Measurements from ENCODE around the gene CCDC137.

CCDC137 gene

DNA sequence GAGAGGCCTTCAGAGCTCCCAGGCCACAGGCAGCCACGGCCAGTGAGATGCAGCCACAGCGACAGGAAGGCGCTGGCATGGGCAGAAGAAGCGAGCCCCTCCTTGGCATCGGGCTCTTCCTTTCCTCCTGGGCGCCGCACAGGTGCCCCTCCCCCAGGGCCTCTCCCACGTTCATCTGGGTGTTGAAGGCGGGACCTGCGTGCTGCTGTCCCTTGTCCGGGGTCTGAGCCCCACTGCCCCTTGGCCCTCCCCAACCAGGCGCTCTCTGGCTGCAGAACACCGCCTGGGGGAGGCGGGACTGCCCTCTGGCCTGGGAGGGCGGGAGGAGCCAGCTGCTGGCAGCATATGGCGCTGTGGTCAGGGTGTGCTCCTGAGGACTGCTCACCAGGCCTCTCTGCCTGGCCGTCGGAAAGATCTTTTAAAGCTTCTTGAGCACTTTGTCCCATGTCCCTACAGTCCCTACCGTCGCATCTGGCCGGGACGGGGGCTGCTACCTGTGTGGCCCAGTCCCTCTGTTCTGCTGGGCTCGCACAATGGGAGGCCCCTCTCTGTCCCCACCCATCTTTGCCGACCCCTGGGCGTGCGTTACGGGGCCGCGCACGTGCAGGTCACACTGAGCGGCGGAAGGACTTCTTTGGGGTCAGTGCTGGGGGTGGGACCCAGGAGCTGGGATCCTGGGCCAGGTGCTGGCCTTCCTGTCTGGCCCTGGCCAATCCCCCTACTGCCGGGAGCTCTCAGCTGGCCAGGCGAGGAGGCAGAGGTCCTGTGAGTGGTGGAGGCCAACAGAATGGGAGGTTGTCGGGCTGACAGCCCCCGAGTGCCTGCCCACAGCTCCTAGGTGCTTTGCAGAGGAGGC, 47.2 kb downstream of the CCDC137 start:
- peak overlapping the region; percentile 86; the same call in 1 of the 2 replicates for H3K27ac ChIP-seq
- peak overlapping the region; percentile 87 for H3K4me3 ChIP-seq
- H3K9me3 ChIP-seq, result no peaks in the 10 kb centered on the region
- no peak for TF ChIP-seq Cebpa-rat (IDR thresholded peaks at IDR 0.05)
- H3K36me3 ChIP-seq, result peaks cover 49% of the 10 kb centered on the region
- peak overlapping the region; percentile 86 for H3K9ac ChIP-seq
- H3K4me2 ChIP-seq, result peak overlapping the region; percentile 98
- peaks cover 67% of the 10 kb centered on the region for H3K4me1 ChIP-seq
- peaks cover 32% of the 10 kb centered on the region for H4K20me1 ChIP-seq
- no peaks in the 10 kb centered on the region for H3K27me3 ChIP-seq

DNA sequence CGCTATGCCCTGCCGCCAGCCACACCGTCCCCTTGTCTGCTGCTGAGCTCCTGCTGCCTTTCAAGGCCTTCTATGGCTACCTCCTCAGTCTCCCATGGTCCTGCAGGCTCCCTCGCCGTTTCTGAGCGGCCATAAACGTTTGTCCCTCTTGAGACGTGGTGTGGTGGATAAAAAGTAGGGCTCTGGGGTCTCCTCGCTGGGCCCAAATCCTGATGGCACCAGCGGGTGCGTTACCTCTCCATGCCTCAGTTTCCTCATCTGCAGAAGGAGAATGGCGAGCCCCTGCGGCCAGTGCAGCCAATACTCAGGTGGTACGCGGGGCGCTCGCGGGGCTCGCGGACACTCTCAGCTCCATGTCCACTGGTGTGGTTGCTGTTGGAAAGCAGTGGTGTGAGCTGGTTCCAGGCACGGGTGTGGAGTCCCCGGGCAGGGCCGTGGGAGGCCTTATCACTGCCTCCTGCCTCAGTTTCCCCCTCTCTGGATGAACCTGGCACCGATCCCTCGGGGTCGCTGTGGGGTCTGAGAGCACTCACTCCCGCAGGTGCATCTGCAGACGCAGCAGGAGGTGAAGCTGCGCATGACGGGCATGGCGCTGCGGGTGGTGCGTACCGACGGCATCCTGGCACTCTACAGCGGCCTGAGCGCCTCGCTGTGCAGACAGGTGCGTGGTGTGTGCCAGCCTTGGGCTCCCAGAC, 48.0 kb downstream of the CCDC137 start:
- Histone ChIP-seq H3K36me3 (peaks cover 49% of the 10 kb centered on the region), H3K4me1 (peaks cover 64% of the 10 kb centered on the region), H3K9me3 (no peaks in the 10 kb centered on the region), H4K20me1 (peaks cover 30% of the 10 kb centered on the region), H3K4me2 (peak overlapping the region; percentile 98), H3K27ac (no peak overlapping the region), H3K27me3 (no peaks in the 10 kb centered on the region), H3K9ac (peak overlapping the region; percentile 86; the same call in 1 of the 2 replicates), H3K4me3 (no peak overlapping the region)
- TF ChIP-seq Cebpa-rat (IDR thresholded peaks at IDR 0.05), result no peak

DNA sequence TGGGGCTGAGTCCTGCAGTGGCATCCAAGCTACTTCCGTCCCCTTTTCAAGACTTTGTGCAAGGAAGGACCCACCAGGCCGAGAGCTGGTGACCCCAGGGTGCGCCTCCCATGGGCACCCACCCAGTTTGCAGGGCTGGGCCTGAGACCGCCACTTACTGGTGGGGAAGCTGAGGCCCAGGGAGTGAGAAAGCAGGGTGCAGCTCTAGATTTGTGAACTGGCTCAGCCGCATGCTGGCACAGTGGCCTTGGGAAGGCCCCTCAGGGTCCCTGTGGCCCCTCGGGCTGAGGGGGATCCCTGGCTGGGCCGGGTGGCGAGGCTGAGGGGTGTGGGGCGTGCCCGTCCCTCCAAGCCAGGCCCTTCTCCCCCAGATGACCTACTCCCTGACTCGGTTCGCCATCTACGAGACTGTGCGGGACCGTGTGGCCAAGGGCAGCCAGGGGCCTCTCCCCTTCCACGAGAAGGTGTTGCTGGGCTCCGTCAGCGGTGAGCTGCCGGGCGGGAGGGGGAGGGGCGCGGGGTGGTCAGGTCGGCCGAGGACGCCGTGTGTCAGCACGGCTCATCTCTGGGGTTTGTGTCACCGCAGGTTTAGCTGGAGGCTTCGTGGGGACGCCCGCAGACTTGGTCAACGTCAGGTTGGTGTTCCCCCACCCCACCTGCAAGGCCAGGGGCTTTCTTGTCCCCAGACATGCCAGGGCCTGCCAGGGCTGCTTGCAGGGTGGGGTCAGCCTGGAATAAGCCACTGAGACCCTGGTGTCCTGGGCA, 48.8 kb downstream of the CCDC137 start:
- TF ChIP-seq Cebpa-rat (IDR thresholded peaks at IDR 0.05), result no peak
- Histone ChIP-seq H3K4me1 (peaks cover 64% of the 10 kb centered on the region), H3K27ac (no peak overlapping the region), H4K20me1 (peaks cover 30% of the 10 kb centered on the region), H3K27me3 (no peaks in the 10 kb centered on the region), H3K4me3 (no peak overlapping the region), H3K36me3 (peaks cover 57% of the 10 kb centered on the region), H3K9ac (no peak overlapping the region), H3K9me3 (no peaks in the 10 kb centered on the region), H3K4me2 (no peak overlapping the region)

DNA sequence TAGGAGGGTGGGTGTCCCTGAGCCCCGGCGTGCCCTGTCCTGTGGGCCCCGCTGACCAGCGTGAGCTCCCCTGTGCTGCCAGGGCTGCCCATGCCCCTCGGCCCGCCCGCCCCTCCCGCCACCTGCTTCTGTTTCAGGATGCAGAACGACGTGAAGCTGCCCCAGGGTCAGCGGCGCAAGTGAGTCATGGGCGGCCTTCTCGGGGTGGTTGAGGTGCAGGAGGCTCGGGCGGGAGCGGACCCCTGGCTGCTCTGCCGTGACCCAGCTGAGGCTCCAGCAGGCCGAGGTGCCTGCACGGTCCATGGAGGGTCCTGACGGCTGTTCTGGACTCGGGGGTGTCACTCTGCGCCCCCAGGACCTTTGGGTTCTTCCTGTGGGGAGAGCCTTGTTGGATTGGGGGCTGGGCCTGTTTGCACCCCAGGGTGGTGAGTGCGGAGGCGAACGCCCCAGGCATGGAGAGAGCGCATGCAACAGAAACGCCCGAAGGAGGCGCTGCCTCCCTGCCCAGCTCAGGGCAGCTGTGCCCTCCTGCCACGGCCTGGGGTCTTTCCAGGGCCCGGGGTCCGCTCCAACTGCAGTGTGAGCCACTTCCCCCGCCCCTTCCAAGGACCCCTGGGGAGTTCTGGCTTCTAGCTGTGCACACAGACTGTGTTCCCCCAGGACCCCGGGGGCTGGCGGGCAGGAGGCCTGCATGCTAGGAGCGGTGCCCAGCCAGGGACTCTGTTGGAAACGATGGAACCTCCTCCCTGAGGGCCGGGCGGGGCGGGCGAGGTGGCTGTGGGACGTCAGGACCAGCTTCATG, 49.5 kb downstream of the CCDC137 start:
- H3K9ac ChIP-seq, result no peak overlapping the region
- H3K36me3 ChIP-seq, result peaks cover 57% of the 10 kb centered on the region
- no peaks in the 10 kb centered on the region for H3K27me3 ChIP-seq
- H3K27ac ChIP-seq, result peak overlapping the region; percentile 58; the same call in 1 of the 2 replicates
- no peak overlapping the region for H3K4me3 ChIP-seq
- H3K4me1 ChIP-seq, result peaks cover 64% of the 10 kb centered on the region
- H3K9me3 ChIP-seq, result no peaks in the 10 kb centered on the region
- no peak for TF ChIP-seq Cebpa-rat (IDR thresholded peaks at IDR 0.05)
- H3K4me2 ChIP-seq, result peak overlapping the region; percentile 63
- H4K20me1 ChIP-seq, result peaks cover 36% of the 10 kb centered on the region

DNA sequence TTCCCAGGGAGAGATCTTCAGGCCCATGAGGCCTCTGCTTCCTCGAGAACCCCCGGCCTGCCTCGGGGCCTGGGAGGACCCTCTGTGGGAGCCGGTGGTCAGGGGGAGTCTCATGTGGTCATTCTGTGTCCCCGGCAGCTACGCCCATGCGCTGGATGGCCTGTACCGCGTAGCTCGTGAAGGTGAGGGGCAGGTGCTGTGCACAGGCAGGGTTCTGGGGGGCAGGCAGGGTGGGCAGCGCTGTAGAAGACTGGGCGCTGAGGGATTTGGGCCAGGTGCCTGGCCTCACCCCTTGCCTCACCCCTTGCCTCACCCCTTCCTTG, 50.1 kb downstream of the CCDC137 start:
- Histone ChIP-seq H3K9me3 (no peaks in the 10 kb centered on the region), H4K20me1 (peaks cover 36% of the 10 kb centered on the region), H3K27ac (0 out of 2 replicates have a peak overlapping the region, but pooled peaks have one; percentile 58), H3K4me2 (peak overlapping the region; percentile 63), H3K4me1 (peaks cover 64% of the 10 kb centered on the region), H3K4me3 (no peak overlapping the region), H3K9ac (no peak overlapping the region), H3K27me3 (no peaks in the 10 kb centered on the region), H3K36me3 (peaks cover 57% of the 10 kb centered on the region)
- no peak for TF ChIP-seq Cebpa-rat (IDR thresholded peaks at IDR 0.05)

- Histone ChIP-seq H3K4me1 (peaks cover 67% of the 10 kb centered on the region), H3K36me3 (peaks cover 57% of the 10 kb centered on the region), H3K27ac (no peak overlapping the region), H3K27me3 (no peaks in the 10 kb centered on the region), H4K20me1 (peaks cover 36% of the 10 kb centered on the region), H3K9me3 (no peaks in the 10 kb centered on the region), H3K9ac (no peak overlapping the region), H3K4me2 (no peak overlapping the region), H3K4me3 (no peak overlapping the region)
- TF ChIP-seq Cebpa-rat (IDR thresholded peaks at IDR 0.05), result no peak
Measured at GRCh38 chr17:81717049-81717765, 50.7 kb downstream of the CCDC137 start.

GRCh38 chr17:81717766-81718089, 51.2 kb downstream of the CCDC137 start:
- Histone ChIP-seq H3K27me3 (no peaks in the 10 kb centered on the region), H3K36me3 (peaks cover 57% of the 10 kb centered on the region), H3K4me2 (no peak overlapping the region), H3K4me1 (peaks cover 69% of the 10 kb centered on the region), H3K9ac (no peak overlapping the region), H3K9me3 (no peaks in the 10 kb centered on the region), H3K4me3 (no peak overlapping the region), H3K27ac (no peak overlapping the region), H4K20me1 (peaks cover 32% of the 10 kb centered on the region)
- no peak for TF ChIP-seq Cebpa-rat (IDR thresholded peaks at IDR 0.05)

DNA sequence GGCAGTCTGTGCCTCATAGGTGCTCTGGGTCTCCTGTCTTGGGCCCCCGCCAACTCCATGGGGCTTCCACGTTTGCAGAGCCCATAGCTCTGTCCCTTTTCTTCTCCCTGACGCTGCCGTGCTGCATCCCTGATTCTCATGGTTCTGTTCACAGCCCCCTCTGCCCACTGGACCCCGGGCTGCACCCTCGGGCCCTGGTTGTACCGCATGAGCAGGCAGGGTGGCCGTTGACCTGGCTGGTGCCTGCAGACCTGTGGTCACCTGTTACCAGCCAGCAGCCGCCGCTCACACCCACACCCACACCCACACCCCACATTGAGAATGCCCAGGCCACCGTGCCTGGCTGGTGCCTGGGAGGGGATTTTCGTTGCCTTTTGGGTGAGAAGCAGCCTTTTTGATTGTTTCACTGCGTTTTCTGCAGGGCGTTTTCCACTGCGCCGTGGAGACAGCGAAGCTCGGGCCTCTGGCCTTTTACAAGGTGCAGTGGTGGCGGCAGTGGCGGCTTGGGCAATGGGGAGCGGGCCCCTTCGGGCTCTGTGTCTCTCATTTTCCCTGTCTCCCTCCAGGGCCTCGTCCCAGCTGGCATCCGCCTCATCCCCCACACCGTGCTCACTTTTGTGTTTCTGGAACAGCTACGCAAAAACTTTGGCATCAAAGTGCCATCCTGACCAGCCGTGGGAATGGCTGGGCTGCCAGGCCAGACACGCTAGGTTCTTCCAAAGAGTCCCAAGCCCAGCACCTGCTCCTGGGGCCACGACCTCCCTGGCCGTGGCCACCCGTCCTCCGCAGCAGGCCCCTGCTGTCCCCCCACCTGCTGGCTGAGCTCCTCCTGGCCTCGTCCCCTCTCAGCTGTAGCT, 53.1 kb downstream of the CCDC137 start:
- TF ChIP-seq Cebpa-rat (IDR thresholded peaks at IDR 0.05), result no peak
- peak overlapping the region; percentile 62 for H3K27ac ChIP-seq
- peaks cover 64% of the 10 kb centered on the region for H3K4me1 ChIP-seq
- peaks cover 13% of the 10 kb centered on the region; the same call in 1 of the 2 replicates for H4K20me1 ChIP-seq
- H3K4me3 ChIP-seq, result no peak overlapping the region
- peak overlapping the region; percentile 58 for H3K9ac ChIP-seq
- no peaks in the 10 kb centered on the region for H3K27me3 ChIP-seq
- H3K4me2 ChIP-seq, result peak overlapping the region; percentile 77
- no peaks in the 10 kb centered on the region for H3K9me3 ChIP-seq
- peaks cover 49% of the 10 kb centered on the region for H3K36me3 ChIP-seq
